Measurements from ENCODE around the gene ARL2BP.

DNA sequence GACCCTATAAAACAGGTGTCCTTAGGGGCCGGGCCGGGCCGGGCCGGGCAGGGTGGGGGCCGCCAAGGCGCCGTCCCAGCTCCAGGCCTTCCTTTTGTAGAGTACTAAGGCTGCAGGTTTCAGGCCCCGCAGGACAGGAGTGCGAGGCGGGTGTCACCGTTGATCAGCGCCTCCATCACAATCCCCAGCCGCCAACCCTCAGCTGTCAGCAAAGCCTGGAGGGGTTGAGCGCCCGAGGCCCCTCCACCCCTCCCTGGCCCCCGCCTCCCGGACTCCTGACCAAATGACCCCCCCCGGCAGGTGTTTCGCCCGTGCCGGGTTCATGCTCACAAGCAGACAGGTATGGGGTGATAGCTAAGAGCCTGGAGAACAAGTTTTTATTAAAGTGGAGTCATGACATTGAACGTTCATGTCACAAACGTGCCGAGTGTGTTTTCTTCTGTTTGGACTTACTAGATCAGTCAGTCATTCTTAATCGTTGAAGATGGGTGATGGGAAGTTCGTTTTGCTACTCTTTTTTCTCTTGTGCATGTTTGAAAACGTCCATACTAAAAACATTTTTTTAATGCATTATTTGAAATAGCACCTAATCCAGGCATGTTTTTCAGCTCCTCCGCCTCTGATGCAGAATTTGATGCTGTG lies 534 bp downstream of the ARL2BP start:
- TF ChIP-seq ZNF8 (CRISPR knock-in tag; IDR thresholded peaks at IDR 0.05): no peak
- TF ChIP-seq, protein P1, sequence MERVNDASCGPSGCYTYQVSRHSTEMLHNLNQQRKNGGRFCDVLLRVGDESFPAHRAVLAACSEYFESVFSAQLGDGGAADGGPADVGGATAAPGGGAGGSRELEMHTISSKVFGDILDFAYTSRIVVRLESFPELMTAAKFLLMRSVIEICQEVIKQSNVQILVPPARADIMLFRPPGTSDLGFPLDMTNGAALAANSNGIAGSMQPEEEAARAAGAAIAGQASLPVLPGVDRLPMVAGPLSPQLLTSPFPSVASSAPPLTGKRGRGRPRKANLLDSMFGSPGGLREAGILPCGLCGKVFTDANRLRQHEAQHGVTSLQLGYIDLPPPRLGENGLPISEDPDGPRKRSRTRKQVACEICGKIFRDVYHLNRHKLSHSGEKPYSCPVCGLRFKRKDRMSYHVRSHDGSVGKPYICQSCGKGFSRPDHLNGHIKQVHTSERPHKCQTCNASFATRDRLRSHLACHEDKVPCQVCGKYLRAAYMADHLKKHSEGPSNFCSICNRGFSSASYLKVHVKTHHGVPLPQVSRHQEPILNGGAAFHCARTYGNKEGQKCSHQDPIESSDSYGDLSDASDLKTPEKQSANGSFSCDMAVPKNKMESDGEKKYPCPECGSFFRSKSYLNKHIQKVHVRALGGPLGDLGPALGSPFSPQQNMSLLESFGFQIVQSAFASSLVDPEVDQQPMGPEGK (CRISPR knock-in tag; IDR thresholded peaks at IDR 0.05; ENCODE audit: borderline replicate concordance): no peak; the same call in 1 of the 2 replicates
- no peak for TF ChIP-seq ISL1 (CRISPR knock-in tag; IDR thresholded peaks at IDR 0.05)
- no peak for TF ChIP-seq TCF4 (CRISPR knock-in tag; IDR thresholded peaks at IDR 0.05; ENCODE audit: borderline replicate concordance)
- no peak for TF ChIP-seq ZNF565 (CRISPR knock-in tag; conservative IDR thresholded peaks at IDR 0.05; ENCODE audit: low read depth)
- no peak for TF ChIP-seq ARNTL (CRISPR knock-in tag; IDR thresholded peaks at IDR 0.05; ENCODE audit: borderline replicate concordance, low read depth)
- no peak for TF ChIP-seq OSR1 (CRISPR knock-in tag; IDR thresholded peaks at IDR 0.05)
- no peak for TF ChIP-seq RARB (CRISPR knock-in tag; IDR thresholded peaks at IDR 0.05)
- TF ChIP-seq, protein P2, sequence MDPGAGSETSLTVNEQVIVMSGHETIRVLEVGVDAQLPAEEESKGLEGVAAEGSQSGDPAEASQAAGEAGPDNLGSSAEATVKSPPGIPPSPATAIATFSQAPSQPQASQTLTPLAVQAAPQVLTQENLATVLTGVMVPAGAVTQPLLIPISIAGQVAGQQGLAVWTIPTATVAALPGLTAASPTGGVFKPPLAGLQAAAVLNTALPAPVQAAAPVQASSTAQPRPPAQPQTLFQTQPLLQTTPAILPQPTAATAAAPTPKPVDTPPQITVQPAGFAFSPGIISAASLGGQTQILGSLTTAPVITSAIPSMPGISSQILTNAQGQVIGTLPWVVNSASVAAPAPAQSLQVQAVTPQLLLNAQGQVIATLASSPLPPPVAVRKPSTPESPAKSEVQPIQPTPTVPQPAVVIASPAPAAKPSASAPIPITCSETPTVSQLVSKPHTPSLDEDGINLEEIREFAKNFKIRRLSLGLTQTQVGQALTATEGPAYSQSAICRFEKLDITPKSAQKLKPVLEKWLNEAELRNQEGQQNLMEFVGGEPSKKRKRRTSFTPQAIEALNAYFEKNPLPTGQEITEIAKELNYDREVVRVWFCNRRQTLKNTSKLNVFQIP (CRISPR knock-in tag; IDR thresholded peaks at IDR 0.05; ENCODE audit: borderline replicate concordance, low read depth): no peak
- TF ChIP-seq GLIS3 (CRISPR knock-in tag; IDR thresholded peaks at IDR 0.05): no peak
- no peak for TF ChIP-seq ZNF70 (CRISPR knock-in tag; IDR thresholded peaks at IDR 0.05)
- TF ChIP-seq, protein P3, sequence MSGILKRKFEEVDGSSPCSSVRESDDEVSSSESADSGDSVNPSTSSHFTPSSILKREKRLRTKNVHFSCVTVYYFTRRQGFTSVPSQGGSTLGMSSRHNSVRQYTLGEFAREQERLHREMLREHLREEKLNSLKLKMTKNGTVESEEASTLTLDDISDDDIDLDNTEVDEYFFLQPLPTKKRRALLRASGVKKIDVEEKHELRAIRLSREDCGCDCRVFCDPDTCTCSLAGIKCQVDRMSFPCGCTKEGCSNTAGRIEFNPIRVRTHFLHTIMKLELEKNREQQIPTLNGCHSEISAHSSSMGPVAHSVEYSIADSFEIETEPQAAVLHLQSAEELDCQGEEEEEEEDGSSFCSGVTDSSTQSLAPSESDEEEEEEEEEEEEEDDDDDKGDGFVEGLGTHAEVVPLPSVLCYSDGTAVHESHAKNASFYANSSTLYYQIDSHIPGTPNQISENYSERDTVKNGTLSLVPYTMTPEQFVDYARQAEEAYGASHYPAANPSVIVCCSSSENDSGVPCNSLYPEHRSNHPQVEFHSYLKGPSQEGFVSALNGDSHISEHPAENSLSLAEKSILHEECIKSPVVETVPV (CRISPR knock-in tag; IDR thresholded peaks at IDR 0.05): no peak
- TF ChIP-seq ESRRG (CRISPR knock-in tag; IDR thresholded peaks at IDR 0.05): no peak

Measured in SK-N-SH treated with all-trans-retinoic acid at 6 μM for 48 hours (cell line).